Upper lobe of right lung (tissue), 1 donor: ENCODE data around the gene FAM171A2. TPM values are rescaled to one million over a fixed set of nuclear protein-coding genes. Genes with fewer than 3 reads are reported as not detected.

ENCODE experiments used
- ATAC-seq: fragments of 200-7000 bp; cut with Tn5 transposase; one replicate; pipeline ENCODE4 v1.9.1; 2020; ENCODE audit warnings: mild to moderate bottlenecking, moderate library complexity
- DNase-seq: peaks from one replicate; pipeline ENCODE4 v3.0.0-alpha.2; 2020
- H3K27ac ChIP-seq: fragments of 200-600 bp; one replicate; pipeline ENCODE4 v1.8.0; 2022
- H3K27me3 ChIP-seq: fragments of 200-600 bp; one replicate; pipeline ENCODE4 v1.8.0; 2022; ENCODE audit warnings: mild to moderate bottlenecking
- H3K36me3 ChIP-seq: fragments of 200-600 bp; one replicate; pipeline ENCODE4 v1.8.0; 2022
- H3K4me1 ChIP-seq: fragments of 200-600 bp; one replicate; pipeline ENCODE4 v1.8.0; 2022
- H3K4me3 ChIP-seq: fragments of 200-600 bp; one replicate; pipeline ENCODE4 v1.8.0; 2022; ENCODE audit warnings: mild to moderate bottlenecking
- H3K9me3 ChIP-seq: fragments of 200-600 bp; one replicate; pipeline ENCODE4 v1.8.0; 2022
- CTCF ChIP-seq: fragments of 200-600 bp; IDR thresholded peaks from one replicate; pipeline ENCODE4 v1.8.0; 2022; ENCODE audit warnings: antibody characterized with exemption
- intact Hi-C: fragments of 100-400 bp; cut with DNase I; formaldehyde crosslinking; loops from one replicate; pipeline ENCODE4 v1.11.0; 2022
- total RNA-seq: library from RNA; stranded (reverse); fragmentation: NEBNext Ultra II Directional; extraction: Animal tissue kit (Norgen Biotek cat#: 25700); gene quantifications from one replicate; pipeline ENCODE4 v1.2.1, GENCODE V29; 2021
- donor health status: DM: no; HTN: yes; CAD: no; lungs with severe emphysema.

The FAM171A2 gene
- total RNA-seq, 1 donor from 2014 or later = 1.8 TPM

GRCh38 chr17:44351961-44352827 is 11.5 kb downstream of the FAM171A2 start:
- ATAC-seq (no peak), DNase-seq (no peak)
- Histone ChIP-seq H3K4me3 (no peak overlapping the region), H3K27ac (no peak overlapping the region), H3K27me3 (no peaks in the 10 kb centered on the region), H3K36me3 (peaks cover 39% of the 10 kb centered on the region), H3K4me1 (peaks cover 2% of the 10 kb centered on the region), H3K9me3 (no peaks in the 10 kb centered on the region)
- no peak for TF ChIP-seq CTCF
- intact Hi-C loops = no loop called here

GRCh38 chr17:44351464-44351863 is 12.2 kb downstream of the FAM171A2 start:
- Histone ChIP-seq H3K4me3 (no peak overlapping the region), H3K9me3 (no peaks in the 10 kb centered on the region), H3K4me1 (peaks cover 6% of the 10 kb centered on the region), H3K36me3 (peaks cover 39% of the 10 kb centered on the region), H3K27ac (no peak overlapping the region), H3K27me3 (no peaks in the 10 kb centered on the region)
- ATAC-seq (no peak), DNase-seq (no peak)
- TF ChIP-seq CTCF = no peak
- intact Hi-C loops = no loop called here

GRCh38 chr17:44350733-44351226 is 12.9 kb downstream of the FAM171A2 start:
- H3K4me3 ChIP-seq = no peak overlapping the region
- ATAC-seq = peak; percentile 68
- no peaks in the 10 kb centered on the region for H3K9me3 ChIP-seq
- H3K27ac ChIP-seq = no peak overlapping the region
- TF ChIP-seq CTCF = peak; percentile 77
- H3K36me3 ChIP-seq = peaks cover 39% of the 10 kb centered on the region
- no peaks in the 10 kb centered on the region for H3K27me3 ChIP-seq
- intact Hi-C loops = no loop called here
- H3K4me1 ChIP-seq = peaks cover 6% of the 10 kb centered on the region
- peak; percentile 83 for DNase-seq

GRCh38 chr17:44349553-44350070 is 14.0 kb downstream of the FAM171A2 start:
- DNase-seq = no peak
- Histone ChIP-seq H3K4me1 (peaks cover 6% of the 10 kb centered on the region), H3K27ac (no peak overlapping the region), H3K9me3 (no peaks in the 10 kb centered on the region), H3K36me3 (peaks cover 39% of the 10 kb centered on the region), H3K27me3 (no peaks in the 10 kb centered on the region), H3K4me3 (no peak overlapping the region)
- no peak for TF ChIP-seq CTCF
- intact Hi-C loops = no loop called here
- no peak for ATAC-seq

GRCh38 chr17:44348988-44349364 is 14.7 kb downstream of the FAM171A2 start:
- intact Hi-C loops = no loop called here
- Histone ChIP-seq H3K36me3 (peaks cover 39% of the 10 kb centered on the region), H3K27me3 (no peaks in the 10 kb centered on the region)

More at GRCh38 chr17:44348988-44349364, 14.7 kb downstream of the FAM171A2 start:
- Histone ChIP-seq H3K27ac (no peak overlapping the region), H3K4me1 (peaks cover 6% of the 10 kb centered on the region), H3K9me3 (no peaks in the 10 kb centered on the region), H3K4me3 (no peak overlapping the region)
- ATAC-seq (no peak), DNase-seq (no peak)
- no peak for TF ChIP-seq CTCF
